HepG2 (cell line): ENCODE results near the gene TXN. TPM values are rescaled to one million over a fixed set of nuclear protein-coding genes. Genes with fewer than 3 reads are reported as not detected.

ENCODE experiments used
- ATAC-seq: fragments of 200-7000 bp; cut with Tn5 transposase; 3 replicates; pipeline ENCODE4 v1.9.1; 2020; ENCODE audit warnings: mild to moderate bottlenecking, moderate library complexity
- BruUV-seq: library from RNA; stranded (reverse); fragments of 400-500 nt; replicated peaks from 2 replicates; lab custom pipeline; 2021; lab: Mats Ljungman, UMichigan
- CTCF ChIA-PET: fragments of 300-600 bp; formaldehyde crosslinking; extraction: SDS; loops from one replicate; lab custom pipeline; 2021; ENCODE audit warnings: low total read pairs, inconsistent platforms, low intra/inter-chr PET ratio; lab: Yijun Ruan, JAX
- POLR2A ChIA-PET: fragments of 350-600 bp; sonication (Branson Sonifier 250); formaldehyde crosslinking; loops from one replicate; lab custom pipeline; 2020; ENCODE audit warnings: antibody characterized with exemption, inconsistent platforms; lab: Yijun Ruan, JAX
- DNase-seq: peaks from one replicate; pipeline ENCODE4 v3.0.0-alpha.2; 2015; ENCODE audit warnings: low spot score
- FAIRE-seq: peaks from 3 replicates; lab custom pipeline; 2011; peaks lifted over from hg19 to GRCh38; lab: Jason Lieb, UNC
- H2AFZ ChIP-seq: one replicate; pipeline ENCODE4 v1.6.1; 2011; ENCODE audit warnings: low read length, inconsistent platforms
- H3K27ac ChIP-seq: fragments of 300-600 bp; 3 replicates; pipeline ENCODE4 v1.8.0; 2011; ENCODE audit warnings: mixed run types, mild to moderate bottlenecking, mixed read lengths, low read length, inconsistent platforms; ENCODE audit not compliant: insufficient read depth; ENCODE audit errors: extremely low read length
- H3K27me3 ChIP-seq, 2 experiments: fragments of 200-600 bp in 1 of 2; 2 replicates in 1 of 2; 3 replicates in 1 of 2; pipeline versions ENCODE4 v1.6.0 to v1.8.0; 2011; ENCODE audit warnings: low read length in 2 of 2, mild to moderate bottlenecking in 2 of 2, moderate library complexity in 2 of 2, inconsistent platforms in 1 of 2; ENCODE audit not compliant: insufficient read depth in 2 of 2, control insufficient read depth in 1 of 2
- H3K36me3 ChIP-seq, 2 experiments: fragments of 200-600 bp in 1 of 2; replicated peaks in 1 of 2; 2 replicates in 1 of 2; 3 replicates in 1 of 2; pipeline versions ENCODE4 v1.5.1 to v1.8.0; 2011; ENCODE audit warnings: low read length in 2 of 2, inconsistent platforms in 1 of 2; ENCODE audit not compliant: insufficient read depth in 2 of 2, control insufficient read depth in 1 of 2
- H3K4me1 ChIP-seq: 2 replicates; pipeline ENCODE4 v1.5.1; 2012; ENCODE audit warnings: low read length, inconsistent platforms; ENCODE audit not compliant: insufficient read depth
- H3K4me2 ChIP-seq: 2 replicates; pipeline ENCODE4 v1.6.0; 2011; ENCODE audit warnings: low read depth, low read length, inconsistent platforms
- H3K4me3 ChIP-seq, 3 experiments: fragments of 200-600 bp in 1 of 3; sonication (generic), shearing (Covaris generic) in 1 of 3; replicated peaks in 1 of 3; 2 replicates each; pipeline ENCODE4 v1.5.1; 2011 to 2016; ENCODE audit warnings: low read length in 3 of 3, inconsistent platforms in 2 of 3, low read depth in 2 of 3, mild to moderate bottlenecking in 2 of 3, control low read depth in 1 of 3, mixed read lengths in 1 of 3; ENCODE audit not compliant: insufficient read depth in 1 of 3
- H3K79me2 ChIP-seq: one replicate; pipeline ENCODE4 v1.6.1; 2011; ENCODE audit warnings: low read length, inconsistent platforms; ENCODE audit not compliant: insufficient read depth
- H3K9ac ChIP-seq: 2 replicates; pipeline ENCODE4 v1.6.0; 2011; ENCODE audit warnings: mild to moderate bottlenecking, low read depth, low read length, inconsistent platforms; ENCODE audit not compliant: insufficient read depth
- H3K9me3 ChIP-seq: 2 replicates; pipeline ENCODE4 v1.5.1; 2012; ENCODE audit warnings: mild to moderate bottlenecking, low read length
- H4K20me1 ChIP-seq: 2 replicates; pipeline ENCODE4 v1.6.0; 2011; ENCODE audit warnings: inconsistent platforms, mild to moderate bottlenecking, low read length, moderate library complexity; ENCODE audit not compliant: insufficient read depth
- ATAD3A ChIP-seq: sonication (generic); formaldehyde crosslinking; IDR thresholded peaks from 2 replicates; pipeline ENCODE4 v1.4.0; 2020; ENCODE audit warnings: missing genetic modification reagents
- CC2D1A ChIP-seq: sonication (generic); formaldehyde crosslinking; IDR thresholded peaks from 2 replicates; pipeline ENCODE4 v1.8.1; 2023; ENCODE audit warnings: mild to moderate bottlenecking, missing genetic modification reagents
- FOXK1 ChIP-seq: sonication (generic); formaldehyde crosslinking; IDR thresholded peaks from 2 replicates; pipeline ENCODE4 v1.4.0; 2020; ENCODE audit warnings: low read depth, missing genetic modification reagents, borderline replicate concordance
- MED8 ChIP-seq: sonication (generic); formaldehyde crosslinking; IDR thresholded peaks from 2 replicates; pipeline ENCODE4 v1.8.1; 2023; ENCODE audit warnings: mild to moderate bottlenecking, missing genetic modification reagents; ENCODE audit not compliant: insufficient replicate concordance
- MLLT10 ChIP-seq: sonication (generic); formaldehyde crosslinking; IDR thresholded peaks from 2 replicates; pipeline ENCODE4 v1.4.0; 2020; ENCODE audit warnings: missing genetic modification reagents
- NR2F2 ChIP-seq: IDR thresholded peaks from 2 replicates; pipeline ENCODE4 v1.6.1; 2012; ENCODE audit warnings: low read depth, inconsistent platforms, borderline replicate concordance
- SMAD9 ChIP-seq: sonication (generic); formaldehyde crosslinking; IDR thresholded peaks from 2 replicates; pipeline ENCODE4 v1.5.1; 2020; ENCODE audit warnings: mild to moderate bottlenecking, missing genetic modification reagents
- SNAPC2 ChIP-seq: sonication (generic); formaldehyde crosslinking; IDR thresholded peaks from 2 replicates; pipeline ENCODE4 v1.8.1; 2022; ENCODE audit warnings: mild to moderate bottlenecking, missing genetic modification reagents
- U2AF1 ChIP-seq: fragments of 200-400 bp; formaldehyde crosslinking; optimal IDR thresholded peaks from 2 replicates; pipeline ENCODE3; 2017; ENCODE audit warnings: mild to moderate bottlenecking, low read depth, low read length
- ZKSCAN8 ChIP-seq: IDR thresholded peaks from 2 replicates; pipeline ENCODE4 v1.6.1; 2016; ENCODE audit warnings: borderline replicate concordance, missing genetic modification reagents, missing compliant biosample characterization
- ZNF264 ChIP-seq: sonication (generic); formaldehyde crosslinking; IDR thresholded peaks from 2 replicates; pipeline ENCODE4 v1.4.0; 2020; ENCODE audit warnings: missing genetic modification reagents
- ZNF383 ChIP-seq: sonication (generic); formaldehyde crosslinking; IDR thresholded peaks from 2 replicates; pipeline ENCODE4 v1.4.0; 2020; ENCODE audit warnings: missing genetic modification reagents, mild to moderate bottlenecking, borderline replicate concordance
- ZNF546 ChIP-seq: sonication (generic); formaldehyde crosslinking; conservative IDR thresholded peaks from 2 replicates; pipeline ENCODE4 v1.8.1; 2023; ENCODE audit warnings: mild to moderate bottlenecking, missing genetic modification reagents
- ZNF780A ChIP-seq: sonication (generic); formaldehyde crosslinking; IDR thresholded peaks from 2 replicates; pipeline ENCODE4 v1.8.0; 2022; ENCODE audit warnings: mild to moderate bottlenecking, missing genetic modification reagents, moderate library complexity
- WGBS: methylation state at CpG from one replicate; pipeline ENCODE4 v1.1.6; 2017; ENCODE audit warnings: low lambda C conversion rate; 5-methylcytosine and 5-hydroxymethylcytosine counted together
- in situ Hi-C: cut with HindIII; loops from 2 replicates; pipeline ENCODE4 v1.10.0; 2017; ENCODE audit warnings: low pct_unique_long_range_greater_than_20kb; ENCODE audit not compliant: extremely low pct_ligation_motif_present
- intact Hi-C: fragments of 100-400 bp; cut with micrococcal nuclease; formaldehyde crosslinking; loops from one replicate; pipeline ENCODE4 v1.10.0; 2022; ENCODE audit not compliant: unreplicated experiment
- polyA plus RNA-seq, 8 experiments: library from polyadenylated mRNA; depleted of rRNA in 3 of 8; stranded (reverse) in 7 of 8; unstranded in 1 of 8; fragments of >200 nt; fragmentation: Illumina TruSeq in 4 of 8; extraction: Trizol in 4 of 8; gene quantifications; 2 replicates each; pipeline versions ENCODE4 v1.2.1 to v1.2.3, GENCODE V29; 2011 to 2016; ENCODE audit warnings: low read depth in 4 of 8, missing spikeins in 1 of 8, mixed read lengths in 1 of 8; ENCODE audit not compliant: insufficient read depth in 1 of 8
- total RNA-seq, 5 experiments: library from RNA; depleted of rRNA; stranded (reverse); fragments of >200 nt; fragmentation: Illumina TruSeq; extraction: Trizol; gene quantifications; 2 replicates each; pipeline ENCODE4 v1.2.3, GENCODE V29; 2016; ENCODE audit warnings: low read depth in 1 of 5
- TF ChIP-seq, protein P1 (sequence below): sonication (generic); formaldehyde crosslinking; IDR thresholded peaks from 2 replicates; pipeline ENCODE4 v1.5.0; 2020; ENCODE audit warnings: missing genetic modification reagents
- TF ChIP-seq, protein P2 (sequence below): sonication (generic); formaldehyde crosslinking; IDR thresholded peaks from 2 replicates; pipeline ENCODE4 v1.8.0; 2022; ENCODE audit warnings: mild to moderate bottlenecking, missing genetic modification reagents, borderline replicate concordance
- TF ChIP-seq, protein P3 (sequence below): sonication (generic); formaldehyde crosslinking; IDR thresholded peaks from 2 replicates; pipeline ENCODE4 v1.9.0; 2021; ENCODE audit warnings: missing genetic modification reagents, borderline replicate concordance
- TF ChIP-seq, protein P4 (sequence below): sonication (generic); formaldehyde crosslinking; IDR thresholded peaks from 2 replicates; pipeline ENCODE4 v1.4.0; 2020; ENCODE audit warnings: missing genetic modification reagents
- TF ChIP-seq, protein P5 (sequence below): IDR thresholded peaks from 2 replicates; pipeline ENCODE4 v1.6.1; 2016

TXN gene
- total and polyA plus RNA-seq, 2 of the 13 experiments (the other 11 are each of a cell fraction or from before 2014, with no cell fraction given), result 364 to 470 TPM

DNA sequence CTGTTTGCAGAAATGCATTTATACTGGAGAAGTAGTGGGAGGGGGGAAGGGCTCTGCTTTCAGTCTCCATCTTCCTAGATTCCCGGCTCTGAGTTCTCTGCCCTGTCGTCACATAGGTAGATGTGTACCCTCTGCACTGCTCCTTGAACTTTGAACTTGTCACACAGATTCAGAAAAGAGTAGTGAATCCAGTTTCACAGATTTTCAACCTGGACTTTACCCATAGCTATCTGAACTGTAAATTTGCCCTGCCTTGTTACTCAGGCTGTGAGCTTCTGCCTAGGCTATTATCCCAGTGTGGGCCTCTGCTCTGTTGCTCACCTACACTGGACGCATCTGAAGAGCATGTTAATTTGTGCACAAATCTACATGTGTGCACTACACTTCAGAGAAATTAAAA is 35.5 kb downstream of the TXN start:
- H3K27me3 ChIP-seq, result no peaks in the 10 kb centered on the region
- H3K4me2 ChIP-seq, result peak overlapping the region; percentile 66
- peak; percentile 99 for ATAC-seq
- CTCF ChIA-PET, result no interaction called here
- FAIRE-seq, result peak; percentile 94
- peak overlapping the region; percentile 55 for H3K9ac ChIP-seq
- POLR2A ChIA-PET, result interaction anchor here (0.6 to 3.5 kb wide), 8 partner anchors 14 to 61 kb away, joined by 3 to 30 read pairs (median 4); partner anchors contain the start of gene TXN
- peaks cover 62% of the 10 kb centered on the region for H3K4me1 ChIP-seq
- intact Hi-C loops, result loop anchor here (1.0 to 2.0 kb wide), 2 partner anchors 36 to 126 kb away; partner anchors contain the start of gene TXN
- H3K27ac ChIP-seq, result peak overlapping the region; percentile 78
- in situ Hi-C loops, result no loop called here
- no peak overlapping the region for H2AFZ ChIP-seq
- WGBS, result 0% methylated on average over 3 of the region's 3 CpGs
- BruUV-seq, result no TSS peak
- peak; percentile 93 for DNase-seq
- H3K36me3 ChIP-seq, result no peaks in the 10 kb centered on the region
- H3K79me2 ChIP-seq, result no peaks in the 10 kb centered on the region
- H3K4me3 ChIP-seq, result peak overlapping the region in 2 of 3 experiments; percentile 27 to 38; a peak in 4 of 6 replicates
- no peaks in the 10 kb centered on the region for H4K20me1 ChIP-seq
- H3K9me3 ChIP-seq, result no peaks in the 10 kb centered on the region
- 0 out of 2 replicates have a peak, but pooled peaks have one; percentile 28 for TF ChIP-seq ZNF780A (CRISPR knock-in tag)
- TF ChIP-seq NR2F2, result peak; percentile 62
- TF ChIP-seq MED8 (CRISPR knock-in tag), result no peak
- TF ChIP-seq, protein P1, sequence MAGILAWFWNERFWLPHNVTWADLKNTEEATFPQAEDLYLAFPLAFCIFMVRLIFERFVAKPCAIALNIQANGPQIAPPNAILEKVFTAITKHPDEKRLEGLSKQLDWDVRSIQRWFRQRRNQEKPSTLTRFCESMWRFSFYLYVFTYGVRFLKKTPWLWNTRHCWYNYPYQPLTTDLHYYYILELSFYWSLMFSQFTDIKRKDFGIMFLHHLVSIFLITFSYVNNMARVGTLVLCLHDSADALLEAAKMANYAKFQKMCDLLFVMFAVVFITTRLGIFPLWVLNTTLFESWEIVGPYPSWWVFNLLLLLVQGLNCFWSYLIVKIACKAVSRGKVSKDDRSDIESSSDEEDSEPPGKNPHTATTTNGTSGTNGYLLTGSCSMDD (CRISPR knock-in tag), result no peak
- no peak for TF ChIP-seq U2AF1
- no peak for TF ChIP-seq ZNF383 (CRISPR knock-in tag)
- peak; percentile 74 for TF ChIP-seq SNAPC2 (CRISPR knock-in tag)
- TF ChIP-seq ZNF264 (CRISPR knock-in tag), result peak; percentile 73
- no peak for TF ChIP-seq ZNF546
- no peak for TF ChIP-seq SMAD9
- TF ChIP-seq, protein P2, sequence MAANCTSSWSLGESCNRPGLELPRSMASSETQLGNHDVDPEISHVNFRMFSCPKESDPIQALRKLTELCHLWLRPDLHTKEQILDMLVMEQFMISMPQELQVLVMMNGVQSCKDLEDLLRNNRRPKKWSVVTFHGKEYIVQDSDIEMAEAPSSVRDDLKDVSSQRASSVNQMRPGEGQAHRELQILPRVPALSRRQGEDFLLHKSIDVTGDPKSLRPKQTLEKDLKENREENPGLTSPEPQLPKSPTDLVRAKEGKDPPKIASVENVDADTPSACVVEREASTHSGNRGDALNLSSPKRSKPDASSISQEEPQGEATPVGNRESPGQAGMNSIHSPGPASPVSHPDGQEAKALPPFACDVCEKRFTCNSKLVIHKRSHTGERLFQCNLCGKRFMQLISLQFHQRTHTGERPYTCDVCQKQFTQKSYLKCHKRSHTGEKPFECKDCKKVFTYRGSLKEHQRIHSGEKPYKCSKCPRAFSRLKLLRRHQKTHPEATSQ (CRISPR knock-in tag), result peak; percentile 91; the same call in 1 of the 2 replicates
- peak; percentile 82; the same call in 1 of the 2 replicates for TF ChIP-seq ZKSCAN8 (CRISPR knock-in tag)
- 0 out of 2 replicates have a peak, but pooled peaks have one; percentile 23 for TF ChIP-seq FOXK1 (CRISPR knock-in tag)
- TF ChIP-seq, protein P3, sequence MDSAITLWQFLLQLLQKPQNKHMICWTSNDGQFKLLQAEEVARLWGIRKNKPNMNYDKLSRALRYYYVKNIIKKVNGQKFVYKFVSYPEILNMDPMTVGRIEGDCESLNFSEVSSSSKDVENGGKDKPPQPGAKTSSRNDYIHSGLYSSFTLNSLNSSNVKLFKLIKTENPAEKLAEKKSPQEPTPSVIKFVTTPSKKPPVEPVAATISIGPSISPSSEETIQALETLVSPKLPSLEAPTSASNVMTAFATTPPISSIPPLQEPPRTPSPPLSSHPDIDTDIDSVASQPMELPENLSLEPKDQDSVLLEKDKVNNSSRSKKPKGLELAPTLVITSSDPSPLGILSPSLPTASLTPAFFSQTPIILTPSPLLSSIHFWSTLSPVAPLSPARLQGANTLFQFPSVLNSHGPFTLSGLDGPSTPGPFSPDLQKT (CRISPR knock-in tag), result no peak
- no peak for TF ChIP-seq ATAD3A (CRISPR knock-in tag)
- TF ChIP-seq, protein P4, sequence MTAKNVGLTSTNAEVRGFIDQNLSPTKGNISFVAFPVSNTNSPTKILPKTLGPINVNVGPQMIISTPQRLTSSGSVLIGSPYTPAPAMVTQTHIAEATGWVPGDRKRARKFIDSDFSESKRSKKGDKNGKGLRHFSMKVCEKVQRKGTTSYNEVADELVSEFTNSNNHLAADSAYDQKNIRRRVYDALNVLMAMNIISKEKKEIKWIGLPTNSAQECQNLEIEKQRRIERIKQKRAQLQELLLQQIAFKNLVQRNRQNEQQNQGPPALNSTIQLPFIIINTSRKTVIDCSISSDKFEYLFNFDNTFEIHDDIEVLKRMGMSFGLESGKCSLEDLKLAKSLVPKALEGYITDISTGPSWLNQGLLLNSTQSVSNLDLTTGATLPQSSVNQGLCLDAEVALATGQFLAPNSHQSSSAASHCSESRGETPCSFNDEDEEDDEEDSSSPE (CRISPR knock-in tag), result 0 out of 2 replicates have a peak, but pooled peaks have one; percentile 36
- TF ChIP-seq CC2D1A, result 0 out of 2 replicates have a peak, but pooled peaks have one; percentile 24
- TF ChIP-seq, protein P5, sequence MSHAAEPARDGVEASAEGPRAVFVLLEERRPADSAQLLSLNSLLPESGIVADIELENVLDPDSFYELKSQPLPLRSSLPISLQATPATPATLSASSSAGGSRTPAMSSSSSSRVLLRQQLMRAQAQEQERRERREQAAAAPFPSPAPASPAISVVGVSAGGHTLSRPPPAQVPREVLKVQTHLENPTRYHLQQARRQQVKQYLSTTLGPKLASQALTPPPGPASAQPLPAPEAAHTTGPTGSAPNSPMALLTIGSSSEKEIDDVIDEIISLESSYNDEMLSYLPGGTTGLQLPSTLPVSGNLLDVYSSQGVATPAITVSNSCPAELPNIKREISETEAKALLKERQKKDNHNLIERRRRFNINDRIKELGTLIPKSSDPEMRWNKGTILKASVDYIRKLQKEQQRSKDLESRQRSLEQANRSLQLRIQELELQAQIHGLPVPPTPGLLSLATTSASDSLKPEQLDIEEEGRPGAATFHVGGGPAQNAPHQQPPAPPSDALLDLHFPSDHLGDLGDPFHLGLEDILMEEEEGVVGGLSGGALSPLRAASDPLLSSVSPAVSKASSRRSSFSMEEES, result peak; percentile 49; the same call in 1 of the 2 replicates
- no peak for TF ChIP-seq MLLT10 (CRISPR knock-in tag)
